ENCODE results near the gene PPP1R27.

Gene PPP1R27

GRCh38 chr17:81808778-81809555 is 25.9 kb downstream of the PPP1R27 start:
- TF ChIP-seq CTCF (conservative IDR thresholded peaks at IDR 0.05), result peak; percentile 13; the same call in 1 of the 2 replicates
- no peak overlapping the region for H3K27ac ChIP-seq

GRCh38 chr17:81807839-81808238 is 27.0 kb downstream of the PPP1R27 start:
- TF ChIP-seq CTCF (conservative IDR thresholded peaks at IDR 0.05), result no peak
- H3K27ac ChIP-seq, result no peak overlapping the region

- no peak for TF ChIP-seq CTCF (conservative IDR thresholded peaks at IDR 0.05)
- H3K27ac ChIP-seq, result no peak overlapping the region
These were observed 27.6 kb downstream of the PPP1R27 start for GRCh38 chr17:81807210-81807719.

GRCh38 chr17:81806461-81807209 is 28.2 kb downstream of the PPP1R27 start:
- TF ChIP-seq CTCF (conservative IDR thresholded peaks at IDR 0.05), result no peak
- no peak overlapping the region for H3K27ac ChIP-seq

GRCh38 chr17:81805707-81806460 is 29.0 kb downstream of the PPP1R27 start:
- TF ChIP-seq CTCF (conservative IDR thresholded peaks at IDR 0.05), result no peak
- H3K27ac ChIP-seq, result no peak overlapping the region

GRCh38 chr17:81804559-81805399 is 30.1 kb downstream of the PPP1R27 start:
- TF ChIP-seq CTCF (conservative IDR thresholded peaks at IDR 0.05), result no peak
- no peak overlapping the region for H3K27ac ChIP-seq

All from VCaP (cell line).